Right lobe of liver (tissue), 6 donors: ENCODE data around the gene ADAMTS6. TPM values are rescaled to one million over a fixed set of nuclear protein-coding genes. Genes with fewer than 3 reads are reported as not detected.

Source experiments
- ATAC-seq, 4 donors: fragments of 200-7000 bp; cut with Tn5 transposase; one replicate each; pipeline ENCODE4 v1.9.1; 2020; ENCODE audit warnings: mild to moderate bottlenecking in 4 of 4, moderate library complexity in 4 of 4
- DNase-seq, 3 donors: peaks; one replicate each; pipeline ENCODE4 v3.0.0-alpha.2; 2020
- H3K27ac ChIP-seq, 3 donors: fragments of 200-600 bp; one replicate each; pipeline ENCODE4 v1.8.0; 2022
- H3K27me3 ChIP-seq, 2 donors: fragments of 200-600 bp; one replicate each; pipeline ENCODE4 v1.8.0; 2022
- H3K36me3 ChIP-seq, 4 donors: fragments of 200-600 bp; sonication (generic) in 1 of 4; one replicate each; pipeline versions ENCODE4 v1.5.1 to v1.8.0; 2017 to 2022; ENCODE audit warnings: control low read depth in 1 of 4
- H3K4me1 ChIP-seq, 4 donors: fragments of 200-600 bp; sonication (generic) in 1 of 4; one replicate each; pipeline versions ENCODE4 v1.5.1 to v1.8.0; 2017 to 2022; ENCODE audit warnings: control low read depth in 1 of 4
- H3K4me3 ChIP-seq, 3 donors: fragments of 200-600 bp; one replicate each; pipeline ENCODE4 v1.8.0; 2022
- H3K9me3 ChIP-seq, 4 donors: fragments of 200-600 bp; sonication (generic) in 1 of 4; one replicate each; pipeline versions ENCODE4 v1.5.1 to v1.8.0; 2017 to 2022; ENCODE audit warnings: control low read depth in 1 of 4
- POLR2A ChIP-seq: fragments of 450-650 bp; IDR thresholded peaks from one replicate; pipeline ENCODE4 v1.6.1; 2017; ENCODE audit warnings: antibody characterized with exemption, mild to moderate bottlenecking
- WGBS: methylation state at CpG from one replicate; pipeline ENCODE4 v1.1.6; 2018; ENCODE audit warnings: low coverage, low lambda C conversion rate; ENCODE audit not compliant: insufficient coverage; ENCODE audit errors: missing lambda C conversion rate; 5-methylcytosine and 5-hydroxymethylcytosine counted together
- intact Hi-C, 2 donors: fragments of 100-400 bp; cut with DNase I; formaldehyde crosslinking; loops; one replicate each; pipeline versions ENCODE4 v1.11.2 to v1.14.1; 2022
- total RNA-seq, 6 experiments: library from RNA; depleted of rRNA in 2 of 6; stranded (reverse); fragments of >200 nt in 2 of 6; fragmentation: NEBNext Ultra II Directional in 3 of 6; extraction: Animal tissue kit (Norgen Biotek cat#: 25700) in 3 of 6; gene quantifications; one replicate each; pipeline versions ENCODE4 v1.1.0 to v1.2.4, GENCODE V29; 2016 to 2023
- TF ChIP-seq, protein P1 (sequence below), 4 donors: fragments of 200-600 bp in 3 of 4; fragments of 450-650 bp in 1 of 4; IDR thresholded peaks; one replicate each; pipeline versions ENCODE4 v1.5.1 to v1.8.0; 2016 to 2022; ENCODE audit warnings: antibody characterized with exemption in 4 of 4, mild to moderate bottlenecking in 2 of 4
- donor health status: DM: no; HTN: yes; CAD: no.
- donor health status: DM: no; HTN: no; CAD: no.
- donor health status: DM: no; HTN: no; CAD: no.
- donor health status: DM: no; HTN: yes; CAD: no.
- donor health status: DM: no; HTN: yes; CAD: no.

ADAMTS6 gene
- total RNA-seq, 6 experiments from 2014 or later: 0.17 to 0.56 (median 0.40) TPM

DNA sequence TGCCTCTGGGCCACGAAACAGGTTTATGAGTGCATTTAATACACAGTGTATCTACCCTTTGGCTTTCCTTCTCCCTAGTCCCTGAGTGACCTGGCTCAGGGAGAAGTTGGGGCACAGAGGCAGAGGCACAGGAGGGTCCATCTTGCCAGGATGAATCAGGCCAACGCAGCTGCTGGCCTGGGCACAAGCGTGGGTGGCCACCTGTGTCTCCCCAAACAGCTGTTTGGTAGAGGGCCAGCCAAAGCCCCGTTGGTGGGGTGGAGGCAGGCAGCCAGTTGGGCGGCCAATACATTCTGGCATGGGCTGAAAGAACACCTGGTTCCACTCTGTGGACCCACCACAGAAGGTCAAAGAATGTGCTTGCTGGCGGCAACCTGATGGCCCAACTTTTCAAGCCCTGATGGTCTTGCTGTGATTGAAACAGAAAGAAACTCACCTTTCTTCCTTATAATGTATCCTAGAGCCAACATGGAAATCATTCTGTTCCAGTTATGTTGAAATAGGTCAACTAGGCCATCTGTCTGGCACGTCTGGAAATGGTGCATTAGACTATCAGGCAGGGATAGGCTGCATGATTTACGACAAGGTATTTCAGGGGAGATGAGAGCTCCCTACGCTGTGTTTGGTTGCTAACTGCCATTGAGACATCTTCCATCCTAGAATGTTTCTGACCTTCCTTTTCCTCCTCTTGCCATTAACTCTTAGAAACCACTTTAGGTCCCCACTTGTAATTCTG, 337.4 kb downstream of the ADAMTS6 start:
- H3K27me3 ChIP-seq: no peaks in the 10 kb centered on the region
- TF ChIP-seq, protein P1, sequence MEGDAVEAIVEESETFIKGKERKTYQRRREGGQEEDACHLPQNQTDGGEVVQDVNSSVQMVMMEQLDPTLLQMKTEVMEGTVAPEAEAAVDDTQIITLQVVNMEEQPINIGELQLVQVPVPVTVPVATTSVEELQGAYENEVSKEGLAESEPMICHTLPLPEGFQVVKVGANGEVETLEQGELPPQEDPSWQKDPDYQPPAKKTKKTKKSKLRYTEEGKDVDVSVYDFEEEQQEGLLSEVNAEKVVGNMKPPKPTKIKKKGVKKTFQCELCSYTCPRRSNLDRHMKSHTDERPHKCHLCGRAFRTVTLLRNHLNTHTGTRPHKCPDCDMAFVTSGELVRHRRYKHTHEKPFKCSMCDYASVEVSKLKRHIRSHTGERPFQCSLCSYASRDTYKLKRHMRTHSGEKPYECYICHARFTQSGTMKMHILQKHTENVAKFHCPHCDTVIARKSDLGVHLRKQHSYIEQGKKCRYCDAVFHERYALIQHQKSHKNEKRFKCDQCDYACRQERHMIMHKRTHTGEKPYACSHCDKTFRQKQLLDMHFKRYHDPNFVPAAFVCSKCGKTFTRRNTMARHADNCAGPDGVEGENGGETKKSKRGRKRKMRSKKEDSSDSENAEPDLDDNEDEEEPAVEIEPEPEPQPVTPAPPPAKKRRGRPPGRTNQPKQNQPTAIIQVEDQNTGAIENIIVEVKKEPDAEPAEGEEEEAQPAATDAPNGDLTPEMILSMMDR (IDR thresholded peaks at IDR 0.05): no peak
- no peak for TF ChIP-seq POLR2A
- DNase-seq (no peak), ATAC-seq (peak in 3 of 4 donors; percentile 45 to 58 (median 57))
- no peak overlapping the region for H3K4me3 ChIP-seq
- H3K27ac ChIP-seq: no peak overlapping the region
- intact Hi-C loops: no loop called here
- 72% methylated on average over 6 of the region's 9 CpGs for WGBS
- H3K9me3 ChIP-seq: no peaks in the 10 kb centered on the region
- H3K36me3 ChIP-seq: no peaks in the 10 kb centered on the region
- H3K4me1 ChIP-seq: no peaks in the 10 kb centered on the region

DNA sequence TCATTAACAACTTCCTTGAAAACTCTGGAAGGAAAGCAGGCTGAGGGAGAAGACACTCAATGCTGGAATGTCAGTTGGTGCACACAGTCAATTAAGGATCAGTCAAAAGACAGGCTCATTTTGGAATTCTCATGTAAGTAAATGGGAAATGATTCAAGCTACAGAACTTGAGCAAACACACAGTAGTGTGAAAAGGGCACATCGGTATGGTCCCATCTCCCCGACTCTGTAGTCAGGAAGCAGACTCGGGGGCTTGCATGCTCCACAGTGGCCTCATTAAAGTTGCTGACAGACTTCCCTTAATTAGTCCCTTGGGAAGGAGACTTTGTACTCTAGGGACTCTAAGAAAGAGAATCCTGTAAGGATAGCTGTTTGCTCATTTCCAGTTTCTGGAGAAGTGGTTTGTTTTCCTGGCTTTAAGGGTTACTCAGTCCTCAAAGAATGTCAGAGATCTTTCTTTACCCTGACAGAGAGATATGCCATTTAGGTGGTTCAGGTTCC, 339.2 kb downstream of the ADAMTS6 start:
- intact Hi-C loops: no loop called here
- H3K36me3 ChIP-seq: no peaks in the 10 kb centered on the region
- no peak overlapping the region for H3K27ac ChIP-seq
- TF ChIP-seq POLR2A: no peak
- TF ChIP-seq, protein P1 (IDR thresholded peaks at IDR 0.05): no peak
- no peak for ATAC-seq
- WGBS: 33% methylated on average over 3 of the region's 3 CpGs
- no peaks in the 10 kb centered on the region for H3K9me3 ChIP-seq
- no peak overlapping the region for H3K4me3 ChIP-seq
- H3K4me1 ChIP-seq: no peaks in the 10 kb centered on the region
- no peaks in the 10 kb centered on the region for H3K27me3 ChIP-seq
- DNase-seq: no peak

DNA sequence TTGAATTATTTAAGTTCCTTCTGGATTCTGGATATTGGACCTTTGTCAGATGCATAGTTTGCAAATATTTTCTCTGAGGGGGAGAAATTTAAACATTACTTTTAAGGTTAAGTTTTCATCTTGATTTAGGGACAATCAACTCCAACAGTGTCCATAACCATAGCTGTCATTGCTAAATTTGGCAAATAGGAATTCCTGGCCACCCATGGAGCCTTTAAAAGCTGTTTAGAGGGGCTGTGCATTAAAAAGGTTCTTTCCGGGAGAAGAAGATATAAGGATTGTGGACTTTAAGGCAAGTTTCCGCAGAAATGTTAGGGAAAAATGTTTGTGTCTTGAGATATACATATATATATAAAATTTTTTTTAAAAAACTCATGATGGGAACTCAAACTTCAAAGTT, 339.7 kb downstream of the ADAMTS6 start:
- DNase-seq: no peak
- WGBS: 35% methylated on average over 2 of the region's 2 CpGs
- no peaks in the 10 kb centered on the region for H3K36me3 ChIP-seq
- TF ChIP-seq POLR2A: no peak
- TF ChIP-seq, protein P1 (IDR thresholded peaks at IDR 0.05): no peak
- intact Hi-C loops: no loop called here
- no peak for ATAC-seq
- no peak overlapping the region for H3K4me3 ChIP-seq
- no peak overlapping the region for H3K27ac ChIP-seq
- H3K27me3 ChIP-seq: no peaks in the 10 kb centered on the region
- no peaks in the 10 kb centered on the region for H3K4me1 ChIP-seq
- H3K9me3 ChIP-seq: no peaks in the 10 kb centered on the region

DNA sequence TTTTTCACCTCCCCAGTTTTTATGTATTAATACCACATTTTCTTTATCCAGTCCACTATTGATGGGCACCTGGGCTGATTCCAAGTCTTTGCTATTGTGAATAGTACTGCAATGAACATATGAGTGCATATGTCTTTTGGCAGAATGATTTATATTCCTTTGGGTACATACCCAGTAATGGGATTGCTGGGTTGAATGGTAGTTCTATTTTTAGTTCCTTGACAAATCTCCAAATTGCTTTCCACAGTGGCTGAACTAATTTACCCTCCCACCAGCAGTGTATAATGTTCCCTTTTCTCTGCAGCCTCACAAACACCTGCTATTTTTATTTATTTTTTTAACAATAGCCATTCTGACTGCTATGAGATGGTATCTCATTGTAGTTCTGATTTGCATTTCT, 340.2 kb downstream of the ADAMTS6 start:
- no peak overlapping the region for H3K4me3 ChIP-seq
- no peak overlapping the region for H3K27ac ChIP-seq
- no peaks in the 10 kb centered on the region for H3K27me3 ChIP-seq
- ATAC-seq (no peak), DNase-seq (no peak)
- no peak for TF ChIP-seq POLR2A
- TF ChIP-seq, protein P1 (IDR thresholded peaks at IDR 0.05): no peak
- H3K9me3 ChIP-seq: no peaks in the 10 kb centered on the region
- H3K4me1 ChIP-seq: no peaks in the 10 kb centered on the region
- intact Hi-C loops: no loop called here
- no peaks in the 10 kb centered on the region for H3K36me3 ChIP-seq
